IMR-90 (cell line): ENCODE data around the gene SLC26A1. TPM values are rescaled to one million over a fixed set of nuclear protein-coding genes. Genes with fewer than 3 reads are reported as not detected.

Experiments
- ATAC-seq: fragments of 200-7000 bp; cut with Tn5 transposase; 2 replicates; pipeline ENCODE4 v1.9.1; 2020; ENCODE audit warnings: low read depth, mild to moderate bottlenecking, moderate library complexity
- BruUV-seq: library from RNA; stranded (reverse); fragments of 400-500 nt; replicated peaks from 2 replicates; lab custom pipeline; 2021; lab: Mats Ljungman, UMichigan
- CTCF ChIA-PET: fragments of 300-600 bp; formaldehyde crosslinking; extraction: SDS; loops from one replicate; lab custom pipeline; 2021; ENCODE audit warnings: antibody characterized with exemption; lab: Yijun Ruan, JAX
- POLR2A ChIA-PET: fragments of 300-600 bp; sonication (Branson Sonifier 250); formaldehyde crosslinking; loops from one replicate; lab custom pipeline; 2022; ENCODE audit warnings: antibody characterized with exemption; ENCODE audit not compliant: unreplicated experiment; lab: Charles Lee
- DNase-seq: peaks from one replicate; pipeline ENCODE4 v3.0.0; 2013
- H2AFZ ChIP-seq: replicated peaks from 2 replicates; pipeline ENCODE3; 2013; ENCODE audit warnings: low read length, mild to moderate bottlenecking; ENCODE audit not compliant: poor library complexity
- H2AK5ac ChIP-seq: 2 replicates; pipeline ENCODE4 v1.6.1; 2013; ENCODE audit warnings: low read depth, low read length, inconsistent platforms
- H2AK9ac ChIP-seq: replicated peaks from 2 replicates; pipeline ENCODE3; 2013; ENCODE audit warnings: mild to moderate bottlenecking, low read depth, low read length, moderate library complexity; ENCODE audit not compliant: poor library complexity
- H2BK120ac ChIP-seq: 2 replicates; pipeline ENCODE4 v1.6.1; 2013; ENCODE audit warnings: low read depth, low read length, inconsistent platforms
- H2BK15ac ChIP-seq: 3 replicates; pipeline ENCODE4 v1.6.1; 2013; ENCODE audit warnings: low read depth, low read length, inconsistent platforms
- H2BK20ac ChIP-seq: 2 replicates; pipeline ENCODE4 v1.6.1; 2013; ENCODE audit warnings: low read depth, mild to moderate bottlenecking, inconsistent platforms, low read length, moderate library complexity
- H2BK5ac ChIP-seq: 2 replicates; pipeline ENCODE4 v1.6.1; 2013; ENCODE audit warnings: mild to moderate bottlenecking, low read depth, low read length, inconsistent platforms; ENCODE audit not compliant: poor library complexity, severe bottlenecking
- H3K14ac ChIP-seq: replicated peaks from 2 replicates; pipeline ENCODE4 v1.6.1; 2013; ENCODE audit warnings: low read depth, low read length, inconsistent platforms
- H3K18ac ChIP-seq: 2 replicates; pipeline ENCODE4 v1.6.1; 2013; ENCODE audit warnings: low read depth, low read length, control low read depth
- H3K23ac ChIP-seq: 2 replicates; pipeline ENCODE4 v1.6.1; 2013; ENCODE audit warnings: low read depth, low read length, inconsistent platforms
- H3K27ac ChIP-seq: 2 replicates; pipeline ENCODE4 v1.5.1; 2013; ENCODE audit warnings: mild to moderate bottlenecking, control low read depth, low read length; ENCODE audit not compliant: insufficient read depth
- H3K27me3 ChIP-seq: 2 replicates; pipeline ENCODE4 v1.6.1; 2013; ENCODE audit warnings: low read length; ENCODE audit not compliant: control insufficient read depth, insufficient read depth
- H3K36me3 ChIP-seq: 2 replicates; pipeline ENCODE4 v1.6.1; 2013; ENCODE audit warnings: low read length, mixed read lengths; ENCODE audit not compliant: control insufficient read depth, insufficient read depth
- H3K4ac ChIP-seq: 2 replicates; pipeline ENCODE4 v1.6.1; 2013; ENCODE audit warnings: low read depth, low read length, inconsistent platforms
- H3K4me1 ChIP-seq: 2 replicates; pipeline ENCODE4 v1.6.1; 2013; ENCODE audit warnings: low read length, mixed read lengths; ENCODE audit not compliant: control insufficient read depth, insufficient read depth
- H3K4me2 ChIP-seq: 2 replicates; pipeline ENCODE4 v1.6.1; 2013; ENCODE audit warnings: low read depth, mild to moderate bottlenecking, control low read depth, low read length, moderate library complexity
- H3K4me3 ChIP-seq: 2 replicates; pipeline ENCODE4 v1.5.1; 2013; ENCODE audit warnings: low read depth, mild to moderate bottlenecking, control low read depth, low read length, moderate library complexity; ENCODE audit not compliant: insufficient read depth
- H3K56ac ChIP-seq: 2 replicates; pipeline ENCODE4 v1.6.1; 2013; ENCODE audit warnings: low read length, inconsistent platforms; ENCODE audit not compliant: insufficient read depth; ENCODE audit errors: extremely low read depth
- H3K79me1 ChIP-seq, 2 experiments: 2 replicates each; pipeline ENCODE4 v1.6.1; 2013; ENCODE audit warnings: low read length in 2 of 2, inconsistent platforms in 1 of 2, low read depth in 1 of 2
- H3K9ac ChIP-seq: 2 replicates; pipeline ENCODE4 v1.6.1; 2013; ENCODE audit warnings: low read depth, low read length, control low read depth
- H3K9me1 ChIP-seq: 2 replicates; pipeline ENCODE4 v1.6.1; 2013; ENCODE audit warnings: low read length, inconsistent platforms; ENCODE audit not compliant: insufficient read depth
- H3K9me3 ChIP-seq: 2 replicates; pipeline ENCODE4 v1.6.1; 2013; ENCODE audit warnings: low read length; ENCODE audit not compliant: control insufficient read depth, insufficient read depth
- H4K20me1 ChIP-seq: 2 replicates; pipeline ENCODE4 v1.6.1; 2013; ENCODE audit warnings: low read length, inconsistent platforms; ENCODE audit not compliant: insufficient read depth
- H4K5ac ChIP-seq: 2 replicates; pipeline ENCODE4 v1.6.1; 2013; ENCODE audit warnings: mild to moderate bottlenecking, low read depth, low read length, control low read depth
- H4K8ac ChIP-seq, 2 experiments: 2 replicates each; pipeline ENCODE4 v1.6.1; 2013; ENCODE audit warnings: low read depth in 2 of 2, low read length in 2 of 2, control low read depth in 1 of 2, inconsistent platforms in 1 of 2
- H4K91ac ChIP-seq: 2 replicates; pipeline ENCODE4 v1.6.1; 2013; ENCODE audit warnings: low read depth, low read length, inconsistent platforms; ENCODE audit not compliant: insufficient read depth
- CEBPB ChIP-seq: IDR thresholded peaks from 2 replicates; pipeline ENCODE4 v1.6.1; 2012; ENCODE audit warnings: low read depth, low read length, improper control_type of control experiment
- CHD1 ChIP-seq: IDR thresholded peaks from 2 replicates; pipeline ENCODE4 v1.6.1; 2012; ENCODE audit warnings: low read depth, low read length, improper control_type of control experiment
- MAZ ChIP-seq: IDR thresholded peaks from 2 replicates; pipeline ENCODE4 v1.6.1; 2012; ENCODE audit warnings: low read depth, mild to moderate bottlenecking, low read length, improper control_type of control experiment, moderate library complexity, borderline replicate concordance
- RAD21 ChIP-seq: IDR thresholded peaks from 2 replicates; pipeline ENCODE4 v1.6.1; 2012; ENCODE audit warnings: low read length, improper control_type of control experiment
- RCOR1 ChIP-seq: IDR thresholded peaks from 2 replicates; pipeline ENCODE4 v1.6.1; 2012; ENCODE audit warnings: mild to moderate bottlenecking, low read length, improper control_type of control experiment; ENCODE audit not compliant: insufficient replicate concordance
- USF2 ChIP-seq: fragments of 150-350 bp; IDR thresholded peaks from 2 replicates; pipeline ENCODE4 v1.6.1; 2017; ENCODE audit warnings: mild to moderate bottlenecking, antibody characterized with exemption, low read length, low read depth
- WGBS, 2 experiments: methylation state at CpG; one replicate each; pipeline versions ENCODE4 v1.1.5 to v1.1.7; 2013; ENCODE audit warnings: missing lambda C conversion rate in 2 of 2; ENCODE audit not compliant: insufficient read length in 1 of 2; ENCODE audit errors: extremely low coverage in 2 of 2; 5-methylcytosine and 5-hydroxymethylcytosine counted together
- dilution Hi-C: fragments of 300-500 bp; cut with HindIII; formaldehyde crosslinking; loops from one replicate; pipeline ENCODE4 v1.14.3; 2018; ENCODE audit warnings: low sequenced_read_pairs; ENCODE audit not compliant: unreplicated experiment
- in situ Hi-C: fragments of 300-500 bp; cut with MboI; formaldehyde crosslinking; loops from 3 replicates; pipeline ENCODE4 v1.14.3; 2019; ENCODE audit warnings: low sequenced_read_pairs, inconsistent platforms, mixed read lengths
- intact Hi-C: fragments of 100-400 bp; cut with micrococcal nuclease; formaldehyde crosslinking; loops from 2 replicates; pipeline ENCODE4 v1.10.0; 2022
- polyA plus RNA-seq, 3 experiments: library from polyadenylated mRNA; depleted of rRNA; stranded (reverse); fragments of >200 nt; gene quantifications; 2 replicates each; pipeline ENCODE4 v1.2.3, GENCODE V29; 2012; ENCODE audit warnings: low replicate concordance in 1 of 3
- total RNA-seq: library from RNA; depleted of rRNA; stranded (reverse); fragments of >200 nt; gene quantifications from 2 replicates; pipeline ENCODE4 v1.2.3, GENCODE V29; 2012

SLC26A1 gene
- total and polyA plus RNA-seq, 2 of the 4 experiments (the other 2 are of a cell fraction): 0.09 TPM; not detected in 1

- TF ChIP-seq RAD21: no peak
These were observed 31.6 kb downstream of the SLC26A1 start (continued) for GRCh38 chr4:961351-962230.

- H2BK15ac ChIP-seq: no peak overlapping the region
- no peak overlapping the region for H2BK5ac ChIP-seq
- intact Hi-C loops (no loop called here), in situ Hi-C loops (no loop called here), dilution Hi-C loops (no loop called here)
- H3K27ac ChIP-seq: no peak overlapping the region
- ChIA-PET CTCF (no interaction called here), POLR2A (no interaction called here)
- no peak overlapping the region for H3K18ac ChIP-seq
- DNase-seq (no peak), ATAC-seq (no peak)
- H3K36me3 ChIP-seq: peaks cover 59% of the 10 kb centered on the region
- no peak overlapping the region for H3K4ac ChIP-seq
- TF ChIP-seq MAZ (no peak), USF2 (no peak), RCOR1 (no peak), CHD1 (no peak), CEBPB (no peak)
- H4K91ac ChIP-seq: no peak overlapping the region
- H2AK9ac ChIP-seq: no peak overlapping the region
- H2BK20ac ChIP-seq: no peak overlapping the region
- H4K20me1 ChIP-seq: no peaks in the 10 kb centered on the region; the same call in 1 of the 2 replicates
- no peak overlapping the region for H4K5ac ChIP-seq
- H3K9me1 ChIP-seq: no peaks in the 10 kb centered on the region
- no peak overlapping the region for H3K4me2 ChIP-seq
- no peaks in the 10 kb centered on the region for H3K9me3 ChIP-seq
- no peak overlapping the region for H2AFZ ChIP-seq
- no peaks in the 10 kb centered on the region for H3K27me3 ChIP-seq
- H3K79me1 ChIP-seq: no peaks in the 10 kb centered on the region
- WGBS, 2 experiments: 94% methylated on average over 22 of the region's 35 CpGs; no CpG with 5 or more reads in 1 of the 2 experiments
- no peak overlapping the region for H3K23ac ChIP-seq
- no peak overlapping the region for H3K9ac ChIP-seq
- no peaks in the 10 kb centered on the region for H3K4me1 ChIP-seq
- BruUV-seq: no TSS peak
- no peak overlapping the region for H2BK120ac ChIP-seq
- H3K56ac ChIP-seq: no peak overlapping the region
- H4K8ac ChIP-seq: no peak overlapping the region
- no peak overlapping the region for H3K14ac ChIP-seq
- H2AK5ac ChIP-seq: no peak overlapping the region
- no peak overlapping the region for H3K4me3 ChIP-seq
These were observed 32.4 kb downstream of the SLC26A1 start for GRCh38 chr4:960636-961350.
